ENCODE data around the gene ACAT2. TPM values are rescaled to one million over a fixed set of nuclear protein-coding genes. Genes with fewer than 3 reads are reported as not detected.
"Not testable (repeated sequence)": the region's sequence is repeated elsewhere in the genome, so short reads cannot be mapped to it uniquely, and the experiment has no call there.

Gene ACAT2
- total and polyA plus RNA-seq, 2 donors (not counting 1 experiment from before 2014, with no cell fraction given) = 6.5 to 31.1 TPM

DNA sequence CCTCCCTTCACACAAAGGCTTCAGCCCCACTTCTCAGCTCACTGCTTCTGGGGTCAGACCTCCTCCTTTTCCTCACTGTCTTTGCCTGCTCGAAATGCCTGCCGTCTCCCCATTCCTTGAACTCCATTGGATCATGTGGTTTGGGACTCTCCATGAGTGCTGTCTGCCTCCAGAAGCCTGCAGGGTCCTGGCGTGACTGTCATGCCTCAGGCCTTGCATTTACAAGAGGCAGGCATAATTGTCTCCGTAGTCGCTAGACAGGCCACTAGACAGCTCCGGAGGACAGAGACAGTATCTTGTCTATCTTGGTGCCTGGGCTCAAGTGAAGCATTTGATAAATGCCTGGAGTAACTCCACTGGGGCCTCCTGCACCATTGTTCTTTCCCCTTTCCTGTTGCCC is 53.6 kb downstream of the ACAT2 start:
- no peak for DNase-seq
- peaks cover 7 to 12% of the 10 kb centered on the region in 2 donors for H3K4me1 ChIP-seq (ENCODE audit: control insufficient read depth in 2 of 2, insufficient read depth in 2 of 2, low read length in 2 of 2)
- H3K4me2 ChIP-seq (replicated peaks; ENCODE audit: low read depth, low read length, poor library complexity, severe bottlenecking) = no peak overlapping the region
- H3K4me3 ChIP-seq (ENCODE audit: control extremely low read depth in 1 of 5, extremely low read depth in 1 of 5, insufficient read depth in 1 of 5, low read depth in 2 of 5, low read length in 4 of 5) = no peak overlapping the region
- no peak overlapping the region for H3K9ac ChIP-seq (ENCODE audit: low read length)
- H3K27me3 ChIP-seq (replicated peaks in 1 of 4; ENCODE audit: control extremely low read depth in 1 of 4, control insufficient read depth in 3 of 4, insufficient read depth in 4 of 4, low read length in 3 of 4) = no peaks in the 10 kb centered on the region
- Mint-ChIP-seq H3K27ac (no peak overlapping the region), H3K9me3 (ENCODE audit: insufficient read depth) (no peaks in the 10 kb centered on the region), H3K4me1 (peaks cover 15% of the 10 kb centered on the region), H3K4me3 (no peak overlapping the region), H3K27me3 (no peaks in the 10 kb centered on the region)
- H4K20me1 ChIP-seq (ENCODE audit: control insufficient read depth, insufficient read depth, low read length, poor library complexity, severe bottlenecking) = no peaks in the 10 kb centered on the region
- no peak overlapping the region for H3K27ac ChIP-seq (ENCODE audit: low read length in 2 of 2)
- no peaks in the 10 kb centered on the region for H3K36me3 ChIP-seq (replicated peaks in 1 of 2; ENCODE audit: control extremely low read depth in 1 of 2, control insufficient read depth in 1 of 2, extremely low read depth in 1 of 2, insufficient read depth in 2 of 2, low read length in 1 of 2)
- no peaks in the 10 kb centered on the region for H3K9me3 ChIP-seq (ENCODE audit: control extremely low read depth in 1 of 3, control insufficient read depth in 2 of 3, insufficient read depth in 1 of 3, low read length in 2 of 3)
- ATAC-seq (ENCODE audit: low read depth) = no peak
- H2AFZ ChIP-seq (ENCODE audit: insufficient read depth, low read depth, low read length, poor library complexity, severe bottlenecking) = no peak overlapping the region
- TF ChIP-seq, protein P1, sequence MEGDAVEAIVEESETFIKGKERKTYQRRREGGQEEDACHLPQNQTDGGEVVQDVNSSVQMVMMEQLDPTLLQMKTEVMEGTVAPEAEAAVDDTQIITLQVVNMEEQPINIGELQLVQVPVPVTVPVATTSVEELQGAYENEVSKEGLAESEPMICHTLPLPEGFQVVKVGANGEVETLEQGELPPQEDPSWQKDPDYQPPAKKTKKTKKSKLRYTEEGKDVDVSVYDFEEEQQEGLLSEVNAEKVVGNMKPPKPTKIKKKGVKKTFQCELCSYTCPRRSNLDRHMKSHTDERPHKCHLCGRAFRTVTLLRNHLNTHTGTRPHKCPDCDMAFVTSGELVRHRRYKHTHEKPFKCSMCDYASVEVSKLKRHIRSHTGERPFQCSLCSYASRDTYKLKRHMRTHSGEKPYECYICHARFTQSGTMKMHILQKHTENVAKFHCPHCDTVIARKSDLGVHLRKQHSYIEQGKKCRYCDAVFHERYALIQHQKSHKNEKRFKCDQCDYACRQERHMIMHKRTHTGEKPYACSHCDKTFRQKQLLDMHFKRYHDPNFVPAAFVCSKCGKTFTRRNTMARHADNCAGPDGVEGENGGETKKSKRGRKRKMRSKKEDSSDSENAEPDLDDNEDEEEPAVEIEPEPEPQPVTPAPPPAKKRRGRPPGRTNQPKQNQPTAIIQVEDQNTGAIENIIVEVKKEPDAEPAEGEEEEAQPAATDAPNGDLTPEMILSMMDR (IDR thresholded peaks at IDR 0.05) = no peak
- no peak for TF ChIP-seq EZH2 (IDR thresholded peaks at IDR 0.05; ENCODE audit: borderline replicate concordance, insufficient read depth, low read depth, low read length, poor library complexity, severe bottlenecking)
- 97% methylated on average over 6 of the region's 6 CpGs for WGBS (ENCODE audit: insufficient coverage)
- no peaks in the 10 kb centered on the region for H3K79me2 ChIP-seq (ENCODE audit: control insufficient read depth, insufficient read depth, low read length)
- intact Hi-C loops (cut with micrococcal nuclease) = no loop called here
- ChIA-PET POLR2A (no interaction called here), CTCF (no interaction called here)

DNA sequence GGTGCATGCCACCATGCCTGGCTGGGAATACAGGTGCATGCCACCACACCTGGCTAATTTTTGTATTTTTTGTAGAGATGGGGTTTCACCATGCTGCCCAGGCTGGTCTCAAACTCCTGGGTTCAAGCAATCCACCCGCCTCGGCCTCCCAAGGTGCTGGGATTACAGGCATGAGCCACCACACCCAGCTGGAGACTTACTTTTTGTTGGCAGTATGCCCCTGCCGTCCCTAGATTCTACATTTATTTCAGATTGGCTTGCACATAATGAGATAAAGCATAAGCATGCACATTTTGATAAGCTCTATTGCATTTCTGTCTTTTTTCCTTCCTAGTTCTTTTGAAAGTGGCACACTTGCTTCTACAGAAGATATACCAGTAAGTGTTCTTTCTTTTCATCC is 54.9 kb downstream of the ACAT2 start:
- CTCF ChIA-PET = not testable (repeated sequence)

More for the DNA sequence above, 54.9 kb downstream of the ACAT2 start:
- H3K27ac Mint-ChIP-seq; ATAC-seq (ENCODE audit: low read depth); H3K9ac ChIP-seq (ENCODE audit: low read length); H3K9me3 ChIP-seq (ENCODE audit: control extremely low read depth in 1 of 3, control insufficient read depth in 2 of 3, insufficient read depth in 1 of 3, low read length in 2 of 3); H2AFZ ChIP-seq (ENCODE audit: insufficient read depth, low read depth, low read length, poor library complexity, severe bottlenecking); H3K36me3 ChIP-seq (replicated peaks in 1 of 2; ENCODE audit: control extremely low read depth in 1 of 2, control insufficient read depth in 1 of 2, extremely low read depth in 1 of 2, insufficient read depth in 2 of 2, low read length in 1 of 2); H3K27me3 Mint-ChIP-seq; H3K27me3 ChIP-seq (replicated peaks in 1 of 4; ENCODE audit: control extremely low read depth in 1 of 4, control insufficient read depth in 3 of 4, insufficient read depth in 4 of 4, low read length in 3 of 4); H3K4me3 Mint-ChIP-seq; POLR2A ChIA-PET; H4K20me1 ChIP-seq (ENCODE audit: control insufficient read depth, insufficient read depth, low read length, poor library complexity, severe bottlenecking); H3K9me3 Mint-ChIP-seq (ENCODE audit: insufficient read depth); H3K4me3 ChIP-seq (ENCODE audit: control extremely low read depth in 1 of 5, extremely low read depth in 1 of 5, insufficient read depth in 1 of 5, low read depth in 2 of 5, low read length in 4 of 5); H3K27ac ChIP-seq (ENCODE audit: low read length in 2 of 2); DNase-seq; intact Hi-C loops (cut with micrococcal nuclease); H3K79me2 ChIP-seq (ENCODE audit: control insufficient read depth, insufficient read depth, low read length); H3K4me2 ChIP-seq (replicated peaks; ENCODE audit: low read depth, low read length, poor library complexity, severe bottlenecking): not testable (repeated sequence)
- 97% methylated on average over 3 of the region's 3 CpGs for WGBS (ENCODE audit: insufficient coverage)
- peaks cover 18 to 23% of the 10 kb centered on the region in 2 donors for H3K4me1 ChIP-seq (ENCODE audit: control insufficient read depth in 2 of 2, insufficient read depth in 2 of 2, low read length in 2 of 2)
- peaks cover 21% of the 10 kb centered on the region for H3K4me1 Mint-ChIP-seq
